Loucy (cell line): Measurements from ENCODE around the gene CDC7.

Source experiments
- H2AFZ ChIP-seq: fragments of 200-600 bp; sonication (generic); 2 replicates; pipeline ENCODE4 v1.6.0; 2016; ENCODE audit warnings: antibody characterized with exemption, mild to moderate bottlenecking, low read length, moderate library complexity
- H3F3A ChIP-seq: fragments of 200-600 bp; 2 replicates; pipeline ENCODE4 v1.6.0; 2016; ENCODE audit warnings: antibody characterized with exemption, low read depth, mild to moderate bottlenecking
- H3K27me3 ChIP-seq: fragments of 200-600 bp; sonication (generic); 2 replicates; pipeline ENCODE4 v1.6.1; 2014; ENCODE audit warnings: low read length, mild to moderate bottlenecking; ENCODE audit not compliant: insufficient read depth, poor library complexity, severe bottlenecking
- H3K36me3 ChIP-seq: fragments of 200-600 bp; sonication (generic); 2 replicates; pipeline ENCODE4 v1.6.1; 2016; ENCODE audit warnings: low read length; ENCODE audit not compliant: insufficient read depth
- H3K4me1 ChIP-seq: fragments of 200-600 bp; sonication (generic); 2 replicates; pipeline ENCODE4 v1.5.1; 2014; ENCODE audit warnings: low read length, mild to moderate bottlenecking; ENCODE audit not compliant: insufficient read depth, poor library complexity, severe bottlenecking
- H3K4me2 ChIP-seq: fragments of 200-600 bp; sonication (generic); 2 replicates; pipeline ENCODE4 v1.6.0; 2014; ENCODE audit warnings: antibody characterized with exemption, low read length, low read depth, mild to moderate bottlenecking; ENCODE audit not compliant: poor library complexity, severe bottlenecking
- H3K4me3 ChIP-seq: fragments of 200-600 bp; sonication (generic); 2 replicates; pipeline ENCODE4 v1.5.1; 2014; ENCODE audit warnings: low read length, mild to moderate bottlenecking, mixed read lengths; ENCODE audit not compliant: poor library complexity, severe bottlenecking
- H3K79me2 ChIP-seq: fragments of 200-600 bp; sonication (generic); 2 replicates; pipeline ENCODE4 v1.6.1; 2014; ENCODE audit warnings: low read length; ENCODE audit not compliant: insufficient read depth
- H3K9ac ChIP-seq: fragments of 200-600 bp; sonication (generic); 2 replicates; pipeline ENCODE4 v1.6.0; 2014; ENCODE audit warnings: mild to moderate bottlenecking, low read depth, low read length, moderate library complexity; ENCODE audit not compliant: poor library complexity, severe bottlenecking
- H3K9me2 ChIP-seq: fragments of 200-600 bp; sonication (generic); replicated peaks from 2 replicates; pipeline ENCODE4 v1.6.1; 2016; ENCODE audit warnings: low read depth, low read length, mixed read lengths
- H3K9me3 ChIP-seq: fragments of 200-600 bp; sonication (generic); 2 replicates; pipeline ENCODE4 v1.6.1; 2014; ENCODE audit warnings: mild to moderate bottlenecking, antibody characterized with exemption, low read length, low read depth; ENCODE audit not compliant: insufficient read depth
- H4K20me1 ChIP-seq: fragments of 200-600 bp; sonication (generic); 2 replicates; pipeline ENCODE4 v1.6.0; 2014; ENCODE audit warnings: antibody characterized with exemption, low read length, mild to moderate bottlenecking; ENCODE audit not compliant: insufficient read depth, poor library complexity, severe bottlenecking
- CTCF ChIP-seq: fragments of 200-600 bp; sonication (generic); conservative IDR thresholded peaks from 2 replicates; pipeline ENCODE4 v1.5.1; 2014; ENCODE audit warnings: mild to moderate bottlenecking, antibody characterized with exemption, low read length
- EZH2phosphoT487 ChIP-seq: fragments of 200-600 bp; IDR thresholded peaks from 2 replicates; pipeline ENCODE4 v1.6.1; 2018; ENCODE audit warnings: antibody characterized with exemption, mild to moderate bottlenecking, moderate library complexity, borderline replicate concordance

Gene CDC7

GRCh38 chr1:91545506-91546300 lies 45.1 kb downstream of the CDC7 start:
- H3K9me2 ChIP-seq, result no peaks in the 10 kb centered on the region
- no peak overlapping the region for H3K9ac ChIP-seq
- no peak overlapping the region for H3K4me3 ChIP-seq
- H3K4me2 ChIP-seq, result no peak overlapping the region
- no peaks in the 10 kb centered on the region for H3K9me3 ChIP-seq
- no peak overlapping the region for H2AFZ ChIP-seq
- H3K4me1 ChIP-seq, result peaks cover 38% of the 10 kb centered on the region
- TF ChIP-seq EZH2phosphoT487, result no peak
- TF ChIP-seq CTCF, result no peak
- peaks cover 4% of the 10 kb centered on the region; the same call in 1 of the 2 replicates for H3F3A ChIP-seq
- H3K27me3 ChIP-seq, result no peaks in the 10 kb centered on the region
- H3K79me2 ChIP-seq, result no peaks in the 10 kb centered on the region
- H3K36me3 ChIP-seq, result no peaks in the 10 kb centered on the region
- no peaks in the 10 kb centered on the region for H4K20me1 ChIP-seq

- TF ChIP-seq CTCF, result no peak
- TF ChIP-seq EZH2phosphoT487, result no peak
- Histone ChIP-seq H3F3A (peaks cover 4% of the 10 kb centered on the region; the same call in 1 of the 2 replicates), H3K79me2 (no peaks in the 10 kb centered on the region), H3K9ac (no peak overlapping the region), H3K27me3 (no peaks in the 10 kb centered on the region), H3K9me2 (no peaks in the 10 kb centered on the region), H3K4me3 (no peak overlapping the region), H3K4me2 (no peak overlapping the region), H2AFZ (no peak overlapping the region), H3K4me1 (peaks cover 38% of the 10 kb centered on the region), H3K36me3 (no peaks in the 10 kb centered on the region), H4K20me1 (no peaks in the 10 kb centered on the region), H3K9me3 (no peaks in the 10 kb centered on the region)
Measured at GRCh38 chr1:91546301-91546581, 45.6 kb downstream of the CDC7 start.

GRCh38 chr1:91546876-91547275 lies 46.2 kb downstream of the CDC7 start:
- H3K4me2 ChIP-seq, result no peak overlapping the region
- H3K4me3 ChIP-seq, result no peak overlapping the region
- no peak overlapping the region for H2AFZ ChIP-seq
- no peaks in the 10 kb centered on the region for H3K9me3 ChIP-seq
- peaks cover 37% of the 10 kb centered on the region for H3K4me1 ChIP-seq
- no peaks in the 10 kb centered on the region for H3K9me2 ChIP-seq
- no peaks in the 10 kb centered on the region for H3K79me2 ChIP-seq
- H3K36me3 ChIP-seq, result no peaks in the 10 kb centered on the region
- no peaks in the 10 kb centered on the region for H4K20me1 ChIP-seq
- peaks cover 4% of the 10 kb centered on the region; the same call in 1 of the 2 replicates for H3F3A ChIP-seq
- 0 out of 2 replicates have a peak, but pooled peaks have one; percentile 10 for TF ChIP-seq CTCF
- no peak for TF ChIP-seq EZH2phosphoT487
- H3K27me3 ChIP-seq, result no peaks in the 10 kb centered on the region
- no peak overlapping the region for H3K9ac ChIP-seq
